Hepatocyte (in vitro differentiated cells): ENCODE data around the gene ARHGAP6. TPM values are rescaled to one million over a fixed set of nuclear protein-coding genes. Genes with fewer than 3 reads are reported as not detected.

Source experiments
- DNase-seq: peaks from one replicate; pipeline ENCODE4 v3.0.0-alpha.2; 2016; ENCODE audit warnings: low spot score
- H2AFZ ChIP-seq: fragments of 200-600 bp; sonication (generic); 2 replicates; pipeline ENCODE4 v1.6.0; 2016; ENCODE audit warnings: antibody characterized with exemption, mild to moderate bottlenecking
- H3K27ac ChIP-seq: fragments of 200-600 bp; sonication (generic); 2 replicates; pipeline ENCODE4 v1.5.1; 2016; ENCODE audit warnings: mild to moderate bottlenecking
- H3K27me3 ChIP-seq: fragments of 200-600 bp; sonication (generic); 2 replicates; pipeline ENCODE4 v1.6.1; 2016
- H3K36me3 ChIP-seq: fragments of 200-600 bp; sonication (generic); replicated peaks from 2 replicates; pipeline ENCODE4 v1.5.1; 2016; ENCODE audit warnings: low read depth; ENCODE audit not compliant: insufficient read depth
- H3K4me1 ChIP-seq: fragments of 200-600 bp; sonication (generic); 2 replicates; pipeline ENCODE4 v1.5.1; 2016; ENCODE audit warnings: mild to moderate bottlenecking, moderate library complexity; ENCODE audit not compliant: insufficient read depth
- H3K4me2 ChIP-seq: fragments of 200-600 bp; sonication (generic); 2 replicates; pipeline ENCODE4 v1.6.0; 2016
- H3K4me3 ChIP-seq: fragments of 200-600 bp; sonication (generic); 2 replicates; pipeline ENCODE4 v1.5.1; 2016; ENCODE audit warnings: mild to moderate bottlenecking
- H3K79me2 ChIP-seq: fragments of 200-600 bp; sonication (generic); 2 replicates; pipeline ENCODE4 v1.6.0; 2017; ENCODE audit warnings: mild to moderate bottlenecking
- H3K9me2 ChIP-seq: fragments of 200-600 bp; sonication (generic); replicated peaks from 2 replicates; pipeline ENCODE4 v1.6.0; 2017; ENCODE audit warnings: mild to moderate bottlenecking; ENCODE audit not compliant: insufficient read depth
- H3K9me3 ChIP-seq: fragments of 200-600 bp; sonication (generic); 2 replicates; pipeline ENCODE4 v1.5.1; 2016; ENCODE audit warnings: low read depth, mild to moderate bottlenecking
- H4K20me1 ChIP-seq: fragments of 200-600 bp; sonication (generic); 2 replicates; pipeline ENCODE4 v1.6.0; 2016; ENCODE audit warnings: mild to moderate bottlenecking; ENCODE audit not compliant: insufficient read depth, poor library complexity, severe bottlenecking
- CTCF ChIP-seq: fragments of 200-600 bp; sonication (generic); IDR thresholded peaks from 2 replicates; pipeline ENCODE4 v1.5.1; 2016; ENCODE audit warnings: antibody characterized with exemption, mild to moderate bottlenecking; ENCODE audit not compliant: poor library complexity
- EZH2 ChIP-seq: fragments of 200-600 bp; sonication (generic); IDR thresholded peaks from 2 replicates; pipeline ENCODE4 v1.6.1; 2016; ENCODE audit warnings: antibody characterized with exemption, mild to moderate bottlenecking, borderline replicate concordance
- EZH2phosphoT487 ChIP-seq: fragments of 200-600 bp; sonication (generic); IDR thresholded peaks from one replicate; pipeline ENCODE4 v1.6.1; 2018; ENCODE audit warnings: antibody characterized with exemption, mild to moderate bottlenecking, low read depth, moderate library complexity; ENCODE audit not compliant: unreplicated experiment, severe bottlenecking
- WGBS: methylation state at CpG from one replicate; pipeline ENCODE4 v1.1.6; 2016; ENCODE audit warnings: low lambda C conversion rate; ENCODE audit errors: missing lambda C conversion rate; 5-methylcytosine and 5-hydroxymethylcytosine counted together
- polyA plus RNA-seq: library from polyadenylated mRNA; unstranded; fragments of >200 nt; fragmentation: Nextera tagmentation; extraction: Ambion mirVana; gene quantifications from 2 replicates; pipeline ENCODE4 v1.2.1, GENCODE V29; 2016
- total RNA-seq: library from RNA; depleted of rRNA; stranded (reverse); fragments of >200 nt; gene quantifications from 2 replicates; pipeline ENCODE4 v1.2.3, GENCODE V29; 2014

ARHGAP6 gene
- total and polyA plus RNA-seq, 2 experiments from 2014 or later: 4.9 to 6.9 TPM

- Histone ChIP-seq H3K36me3 (no peaks in the 10 kb centered on the region), H3K9me2 (no peaks in the 10 kb centered on the region), H3K4me3 (no peak overlapping the region), H3K27ac (no peak overlapping the region), H2AFZ (no peak overlapping the region), H3K79me2 (no peaks in the 10 kb centered on the region), H3K4me1 (no peaks in the 10 kb centered on the region), H3K27me3 (no peaks in the 10 kb centered on the region), H3K9me3 (no peaks in the 10 kb centered on the region), H3K4me2 (no peak overlapping the region), H4K20me1 (no peaks in the 10 kb centered on the region)
- TF ChIP-seq EZH2 (no peak), CTCF (no peak), EZH2phosphoT487 (no peak)
- DNase-seq: no peak
- 67% methylated on average over 1 of the region's 1 CpG for WGBS
Observed at GRCh38 chrX:11447418-11447817, 218.3 kb downstream of the ARHGAP6 start.

DNA sequence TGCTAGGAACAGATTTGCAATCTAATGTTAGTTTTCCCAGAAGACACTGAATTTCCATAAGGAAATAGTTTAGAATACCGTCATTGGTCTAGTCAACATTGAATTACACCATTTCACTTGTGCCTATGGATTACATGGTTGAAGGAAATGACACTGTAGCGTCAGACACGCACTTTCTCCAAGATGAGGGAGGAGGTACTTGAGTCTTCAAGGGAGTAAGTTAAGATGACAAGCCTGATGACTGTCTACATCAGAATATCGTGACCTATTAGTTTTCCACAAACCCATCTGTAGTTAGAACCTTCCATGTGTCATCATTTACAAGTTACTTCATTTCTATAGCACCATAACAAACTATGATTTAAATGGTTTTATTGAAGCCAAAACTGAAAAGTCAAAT, 218.8 kb downstream of the ARHGAP6 start:
- Histone ChIP-seq H3K4me3 (no peak overlapping the region), H3K4me2 (no peak overlapping the region), H3K27ac (peak overlapping the region; percentile 9), H4K20me1 (no peaks in the 10 kb centered on the region), H2AFZ (no peak overlapping the region), H3K27me3 (no peaks in the 10 kb centered on the region), H3K9me3 (no peaks in the 10 kb centered on the region), H3K4me1 (no peaks in the 10 kb centered on the region), H3K36me3 (no peaks in the 10 kb centered on the region), H3K9me2 (no peaks in the 10 kb centered on the region), H3K79me2 (no peaks in the 10 kb centered on the region)
- DNase-seq: no peak
- no peak for TF ChIP-seq EZH2phosphoT487
- no peak for TF ChIP-seq CTCF
- TF ChIP-seq EZH2: no peak
- WGBS: 61% methylated on average over 4 of the region's 4 CpGs

DNA sequence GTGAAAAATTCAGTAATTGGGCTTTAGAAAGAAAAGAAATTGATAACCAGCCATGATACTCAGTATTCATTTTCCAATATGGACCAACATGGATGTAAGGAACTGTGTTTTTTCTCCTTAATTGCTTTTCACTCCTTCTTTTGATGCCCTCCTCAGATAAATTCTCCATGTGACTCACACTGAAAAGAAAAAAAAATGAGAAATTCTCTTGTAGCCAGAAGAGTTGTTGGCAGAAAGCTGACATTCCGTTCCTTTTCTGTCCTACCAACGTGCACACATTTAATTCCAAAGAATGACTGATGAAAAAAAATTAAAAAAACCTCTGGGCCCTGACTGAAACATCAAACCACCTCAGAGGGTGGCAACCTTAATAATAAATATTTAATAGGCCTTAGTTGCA, 219.4 kb downstream of the ARHGAP6 start:
- Histone ChIP-seq H4K20me1 (no peaks in the 10 kb centered on the region), H3K36me3 (no peaks in the 10 kb centered on the region), H3K4me2 (no peak overlapping the region), H2AFZ (no peak overlapping the region), H3K79me2 (no peaks in the 10 kb centered on the region), H3K9me3 (no peaks in the 10 kb centered on the region), H3K4me1 (no peaks in the 10 kb centered on the region), H3K9me2 (no peaks in the 10 kb centered on the region), H3K27me3 (no peaks in the 10 kb centered on the region), H3K27ac (peak overlapping the region; percentile 9), H3K4me3 (no peak overlapping the region)
- WGBS: 73% methylated on average over 2 of the region's 2 CpGs
- DNase-seq: no peak
- TF ChIP-seq EZH2 (no peak), EZH2phosphoT487 (no peak), CTCF (no peak)

DNA sequence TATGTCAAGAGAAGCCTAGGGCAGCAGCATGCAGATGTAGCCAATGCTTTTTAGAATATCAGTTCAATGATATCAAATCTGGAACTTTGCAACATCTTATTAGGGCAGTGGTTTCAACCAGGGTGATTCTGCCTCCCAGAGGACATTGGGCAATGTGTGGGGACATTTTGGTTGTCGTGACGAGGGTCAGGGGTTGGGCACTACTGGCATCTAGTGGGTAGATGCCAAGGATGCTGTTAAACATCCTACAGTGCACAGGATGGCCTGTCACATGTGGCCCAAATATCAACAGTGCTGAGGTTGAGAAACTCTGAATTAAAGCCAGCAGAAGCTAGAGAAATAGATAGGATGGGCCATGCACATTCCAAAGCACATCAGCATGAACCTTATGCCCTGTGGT, 220.2 kb downstream of the ARHGAP6 start:
- Histone ChIP-seq H3K9me2 (no peaks in the 10 kb centered on the region), H3K27me3 (no peaks in the 10 kb centered on the region), H3K4me2 (no peak overlapping the region), H3K36me3 (no peaks in the 10 kb centered on the region), H3K27ac (no peak overlapping the region), H3K9me3 (no peaks in the 10 kb centered on the region), H3K4me3 (no peak overlapping the region), H2AFZ (no peak overlapping the region), H3K79me2 (no peaks in the 10 kb centered on the region), H3K4me1 (no peaks in the 10 kb centered on the region), H4K20me1 (no peaks in the 10 kb centered on the region)
- TF ChIP-seq EZH2phosphoT487: no peak
- no peak for TF ChIP-seq EZH2
- WGBS: 72% methylated on average over 2 of the region's 2 CpGs
- no peak for DNase-seq
